Measurements from ENCODE around the gene MRC2.
"Not testable (repeated sequence)": the region's sequence is repeated elsewhere in the genome, so short reads cannot be mapped to it uniquely, and the experiment has no call there.

The MRC2 gene

GRCh38 chr17:62627219-62627903 lies at the start of gene MRC2:
TSS of gene MRC2 (plus strand) at chr17:62627670. CDS start at chr17:62627803, 133 bp downstream.
- DNase-seq, result peak; percentile 49

- no peak for DNase-seq
These were observed 48.5 kb upstream of the MRC2 start for GRCh38 chr17:62578757-62579487.

GRCh38 chr17:62580947-62581346 lies 46.5 kb upstream of the MRC2 start:
- DNase-seq, result no peak

GRCh38 chr17:62581764-62582163 lies 45.7 kb upstream of the MRC2 start:
- DNase-seq, result no peak

- DNase-seq, result no peak
These were observed 39.9 kb upstream of the MRC2 start for GRCh38 chr17:62587554-62587953.

GRCh38 chr17:62588109-62588508 lies 39.4 kb upstream of the MRC2 start:
- DNase-seq, result no peak

- no peak for DNase-seq
These were observed 36.1 kb upstream of the MRC2 start for GRCh38 chr17:62591333-62591732.

GRCh38 chr17:62591822-62592221 lies 35.6 kb upstream of the MRC2 start:
- not testable (repeated sequence) for DNase-seq

GRCh38 chr17:62592341-62593099 lies 35.0 kb upstream of the MRC2 start:
- no peak for DNase-seq

- no peak for DNase-seq
These were observed 32.0 kb upstream of the MRC2 start for GRCh38 chr17:62595484-62595883.

GRCh38 chr17:62596662-62597061 lies 30.8 kb upstream of the MRC2 start:
- DNase-seq, result no peak

GRCh38 chr17:62597150-62597549 lies 30.3 kb upstream of the MRC2 start:
- DNase-seq, result no peak

GRCh38 chr17:62597920-62598319 lies 29.6 kb upstream of the MRC2 start:
- DNase-seq, result no peak

GRCh38 chr17:62599964-62600657 lies 27.4 kb upstream of the MRC2 start:
- no peak for DNase-seq

GRCh38 chr17:62600805-62601204 lies 26.7 kb upstream of the MRC2 start:
- no peak for DNase-seq

GRCh38 chr17:62601471-62601870 lies 26.0 kb upstream of the MRC2 start:
- no peak for DNase-seq

GRCh38 chr17:62603783-62604182 lies 23.7 kb upstream of the MRC2 start:
- DNase-seq, result not testable (repeated sequence)

GRCh38 chr17:62605588-62605987 lies 21.9 kb upstream of the MRC2 start:
- no peak for DNase-seq

GRCh38 chr17:62611292-62611691 lies 16.2 kb upstream of the MRC2 start:
- DNase-seq, result no peak

GRCh38 chr17:62611728-62612127 lies 15.7 kb upstream of the MRC2 start:
- no peak for DNase-seq

GRCh38 chr17:62612289-62612688 lies 15.2 kb upstream of the MRC2 start:
- DNase-seq, result not testable (repeated sequence)

- not testable (repeated sequence) for DNase-seq
These were observed 14.4 kb upstream of the MRC2 start for GRCh38 chr17:62613095-62613494.

- DNase-seq, result no peak
These were observed 13.3 kb upstream of the MRC2 start for GRCh38 chr17:62614142-62614541.

All from stimulated activated CD4-positive, alpha-beta T cell treated with anti-CD3 and anti-CD28 coated beads, Interleukin-12 subunit alpha, Interleukin-12 subunit beta, amount 100 ng/mL, for 4 hours (primary cell).